GM12873 (cell line): Measurements from ENCODE around the gene NOXRED1.

Experiments used
- TF ChIP-seq, protein P1 (sequence below): IDR thresholded peaks from 2 replicates; pipeline ENCODE4 v1.5.1; 2012; ENCODE audit warnings: low read depth, mild to moderate bottlenecking, moderate library complexity, low read length, control low read depth; ENCODE audit not compliant: insufficient read depth; ENCODE audit errors: missing control alignments

Gene NOXRED1, protein sequence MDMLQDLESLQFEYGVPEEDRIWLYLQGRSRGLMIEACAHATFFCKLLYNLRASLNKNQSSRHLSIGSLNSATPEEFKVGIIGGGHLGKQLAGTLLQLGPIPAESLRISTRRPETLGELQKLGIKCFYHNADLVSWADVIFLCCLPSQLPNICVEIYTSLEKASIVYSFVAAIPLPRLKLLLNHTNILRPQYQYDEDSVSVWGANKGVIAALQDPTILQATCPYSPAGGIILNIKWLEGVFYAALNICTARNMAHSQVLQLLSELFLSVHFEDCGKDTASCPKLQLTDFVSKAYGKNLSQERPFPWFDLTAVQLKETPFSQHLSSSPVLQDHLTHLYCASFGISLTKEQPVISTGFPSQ

DNA sequence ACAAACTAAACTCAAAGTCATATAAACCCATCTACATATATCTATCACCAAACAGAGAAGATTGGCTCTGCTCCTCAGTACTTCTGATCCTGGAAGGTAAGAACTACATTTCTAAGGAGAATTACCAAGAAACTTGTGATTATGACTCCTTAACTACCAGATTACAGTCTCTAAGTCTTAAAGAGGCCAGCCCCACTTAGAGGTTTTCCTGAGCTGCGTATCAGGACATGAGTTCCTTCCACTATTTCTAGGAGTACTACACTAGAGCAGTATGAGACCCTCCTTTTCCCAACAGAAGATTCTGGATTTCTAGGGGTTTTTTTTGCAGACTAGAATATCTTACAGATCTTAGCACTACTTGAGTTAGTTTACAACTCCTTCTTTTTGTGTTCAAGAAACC lies at the start of gene NOXRED1:
TSS of gene NOXRED1 (minus strand) at position 101 of the 400 bp plus-strand sequence. CDS start 634 bp downstream, outside the sequence.
- TF ChIP-seq, protein P1, sequence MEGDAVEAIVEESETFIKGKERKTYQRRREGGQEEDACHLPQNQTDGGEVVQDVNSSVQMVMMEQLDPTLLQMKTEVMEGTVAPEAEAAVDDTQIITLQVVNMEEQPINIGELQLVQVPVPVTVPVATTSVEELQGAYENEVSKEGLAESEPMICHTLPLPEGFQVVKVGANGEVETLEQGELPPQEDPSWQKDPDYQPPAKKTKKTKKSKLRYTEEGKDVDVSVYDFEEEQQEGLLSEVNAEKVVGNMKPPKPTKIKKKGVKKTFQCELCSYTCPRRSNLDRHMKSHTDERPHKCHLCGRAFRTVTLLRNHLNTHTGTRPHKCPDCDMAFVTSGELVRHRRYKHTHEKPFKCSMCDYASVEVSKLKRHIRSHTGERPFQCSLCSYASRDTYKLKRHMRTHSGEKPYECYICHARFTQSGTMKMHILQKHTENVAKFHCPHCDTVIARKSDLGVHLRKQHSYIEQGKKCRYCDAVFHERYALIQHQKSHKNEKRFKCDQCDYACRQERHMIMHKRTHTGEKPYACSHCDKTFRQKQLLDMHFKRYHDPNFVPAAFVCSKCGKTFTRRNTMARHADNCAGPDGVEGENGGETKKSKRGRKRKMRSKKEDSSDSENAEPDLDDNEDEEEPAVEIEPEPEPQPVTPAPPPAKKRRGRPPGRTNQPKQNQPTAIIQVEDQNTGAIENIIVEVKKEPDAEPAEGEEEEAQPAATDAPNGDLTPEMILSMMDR: no peak

DNA sequence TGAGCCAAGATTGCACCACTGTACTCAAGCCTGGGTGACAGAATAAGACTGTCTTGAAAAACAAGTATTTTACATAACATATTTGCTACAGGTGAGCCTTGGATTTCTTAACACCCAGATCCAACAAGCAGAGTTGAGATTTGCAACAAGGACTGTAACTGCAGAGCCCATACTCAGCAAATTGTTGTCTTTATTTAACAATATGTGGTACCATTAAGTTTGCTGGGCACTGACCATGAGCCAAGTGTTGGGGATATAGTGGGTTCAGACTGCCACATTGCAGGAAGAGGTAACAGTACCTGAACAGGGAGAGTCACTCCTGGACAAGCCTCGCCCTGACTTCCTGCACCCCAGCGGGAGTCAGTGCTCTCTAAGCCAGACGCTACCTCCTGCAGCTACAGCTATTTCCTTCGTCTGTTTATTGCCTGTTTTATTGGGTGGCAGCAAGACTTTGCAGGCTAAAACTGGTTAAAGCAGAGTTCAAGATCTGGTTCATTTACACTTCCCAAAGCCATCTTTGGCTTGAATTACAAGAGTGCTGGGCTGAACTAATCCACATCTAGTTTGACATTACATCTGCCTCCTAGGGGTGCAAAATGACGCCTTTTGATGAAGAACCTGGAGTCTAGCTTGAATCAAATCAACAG lies 47.0 kb upstream of the NOXRED1 start:
- TF ChIP-seq, protein P1: no peak

DNA sequence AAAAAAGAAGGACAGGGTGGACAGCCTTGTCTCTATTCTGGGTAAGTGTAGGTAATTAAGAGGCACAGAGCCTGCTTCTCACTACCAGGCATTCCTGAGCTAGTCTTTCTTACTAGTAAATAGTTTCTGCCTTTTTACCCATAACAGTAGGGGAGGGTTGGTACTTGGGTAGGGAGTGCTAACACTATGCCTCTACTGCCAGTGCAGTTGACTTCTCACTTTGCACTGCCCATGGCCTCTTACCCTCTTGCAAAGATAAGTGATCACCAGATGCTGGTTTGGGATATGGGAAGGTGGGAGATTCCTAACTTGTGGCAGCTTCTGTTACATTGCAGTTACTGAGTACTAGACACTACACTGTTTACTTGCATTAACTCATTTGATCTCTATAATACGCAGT lies 46.2 kb upstream of the NOXRED1 start:
- TF ChIP-seq, protein P1: no peak

DNA sequence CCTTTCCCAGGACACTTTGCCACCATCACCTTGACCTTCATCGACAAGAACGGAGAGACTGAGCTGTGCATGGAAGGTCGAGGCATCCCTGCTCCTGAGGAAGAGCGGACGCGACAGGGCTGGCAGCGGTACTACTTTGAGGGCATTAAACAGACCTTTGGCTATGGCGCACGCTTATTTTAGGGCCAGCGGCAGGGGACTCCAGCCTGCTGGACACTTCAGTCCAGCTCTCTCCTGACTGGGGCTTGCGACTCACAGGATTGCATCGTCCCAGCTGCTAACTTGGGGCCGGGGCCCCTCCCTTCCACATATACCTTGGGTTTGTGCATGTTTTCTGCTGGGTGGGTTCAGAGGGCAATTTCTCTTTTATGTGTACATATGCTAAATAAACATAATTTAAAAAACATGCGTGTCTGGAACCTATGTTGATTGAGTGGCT lies 45.8 kb upstream of the NOXRED1 start:
- TF ChIP-seq, protein P1: no peak

DNA sequence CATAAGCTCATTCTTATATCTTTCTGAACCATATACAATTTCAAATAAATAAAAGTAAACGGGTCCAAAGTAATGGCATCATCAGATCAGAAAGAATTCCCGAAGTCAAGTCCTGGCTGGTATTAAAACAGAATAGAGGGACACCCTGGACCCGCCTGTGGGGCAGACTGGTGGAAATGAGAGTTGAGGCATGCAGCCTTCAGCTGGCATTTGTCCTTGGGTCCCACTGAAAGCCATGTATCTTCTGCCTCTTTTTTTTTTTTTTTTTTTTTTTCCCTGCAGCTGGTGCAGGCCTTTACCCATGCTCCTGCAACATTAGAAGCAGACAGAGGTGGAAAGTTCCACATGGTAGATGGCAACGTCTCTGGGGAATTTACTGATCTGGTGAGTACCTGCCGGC lies 44.5 kb upstream of the NOXRED1 start:
- TF ChIP-seq, protein P1: no peak

DNA sequence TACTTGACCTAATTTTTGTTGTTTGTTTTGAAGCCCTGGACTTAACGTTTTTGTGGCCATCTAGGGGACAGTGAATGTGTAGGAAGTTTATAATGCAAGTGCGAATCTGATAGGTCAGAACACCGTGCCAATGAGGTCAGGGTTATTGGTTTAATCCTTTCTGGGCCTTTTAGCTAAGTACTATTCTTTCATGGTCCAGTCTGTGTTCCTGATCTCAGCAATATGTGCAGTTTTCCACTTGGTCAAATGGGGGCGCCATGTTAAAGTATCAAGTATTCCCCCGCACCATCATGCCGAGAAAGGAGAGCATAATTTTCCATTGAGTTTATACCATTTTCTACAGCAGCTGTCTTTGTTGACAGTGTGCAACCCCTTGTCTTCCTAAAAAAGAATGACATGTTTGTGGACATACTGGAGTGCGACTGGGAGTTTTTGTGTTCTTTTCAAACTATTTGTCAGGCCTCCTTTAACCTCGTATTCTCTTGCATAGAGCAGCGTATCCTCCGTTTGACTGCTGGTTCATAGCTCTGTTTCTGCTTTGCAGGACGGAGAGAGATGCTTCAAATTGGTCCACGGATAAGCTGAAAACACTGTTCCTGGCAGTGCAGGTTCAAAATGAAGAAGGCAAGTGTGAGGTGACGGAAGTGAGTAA lies 35.9 kb upstream of the NOXRED1 start:
- TF ChIP-seq, protein P1: peak; percentile 76
